GM21528 (cell line): Measurements from ENCODE around the gene CREBZF.
"Not testable (repeated sequence)": the region's sequence is repeated elsewhere in the genome, so short reads cannot be mapped to it uniquely, and the experiment has no call there.

Experiments
- ATAC-seq: cut with Tn5 transposase; IDR thresholded peaks from one replicate; pipeline ENCODE4 v1.9.1; 2021; ENCODE audit warnings: mild to moderate bottlenecking, moderate library complexity; ENCODE audit not compliant: unreplicated experiment, low FRiP score

CREBZF gene

DNA sequence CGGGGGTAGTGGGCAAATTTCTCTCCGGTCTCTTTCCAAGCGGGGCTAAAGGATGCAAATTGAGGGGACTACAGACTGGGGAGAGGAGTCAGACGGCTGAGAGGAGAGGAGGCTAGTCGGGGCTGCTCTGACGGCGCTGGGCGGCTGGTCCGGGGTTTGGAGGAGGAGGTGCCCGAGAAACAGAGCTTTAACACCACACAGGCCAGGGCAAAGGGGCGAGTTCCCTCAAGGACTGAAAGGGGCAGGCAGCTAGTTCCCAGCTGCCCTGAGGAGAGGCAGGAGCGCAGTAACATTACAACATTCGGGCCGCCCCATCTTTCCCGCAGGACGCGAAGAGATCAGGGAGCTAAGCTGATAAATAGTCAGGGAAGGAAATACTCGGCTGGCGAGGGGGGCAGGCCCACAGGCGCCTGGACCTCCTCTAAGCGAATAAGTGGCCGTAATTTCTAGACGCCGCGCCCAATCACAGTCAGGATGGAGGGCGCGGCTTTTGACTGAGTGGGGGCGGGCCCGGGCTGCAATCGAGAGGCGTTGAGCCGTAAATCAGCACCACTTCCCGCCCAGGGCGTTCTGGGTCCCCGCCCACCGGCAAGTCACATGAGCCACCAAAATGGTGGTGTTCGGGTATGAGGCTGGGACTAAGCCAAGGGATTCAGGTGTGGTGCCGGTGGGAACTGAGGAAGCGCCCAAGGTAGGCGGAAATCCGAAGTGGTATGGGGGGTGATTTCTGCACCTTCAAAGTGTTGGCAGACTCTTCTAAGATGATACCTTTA is 36.7 kb downstream of the CREBZF start, which contains the start of gene TMEM126B:
TMEM126B (plus strand) TSS at position 596 of the 773 bp plus-strand sequence; CDS start at position 611, 15 bp downstream.
- ATAC-seq, result peak; percentile 100

- peak; percentile 2 for ATAC-seq
Measured at GRCh38 chr11:85627332-85627997, 37.5 kb downstream of the CREBZF start, which contains the start of gene DLG2. DLG2 (minus strand) TSS chr11:85627344.

GRCh38 chr11:85626496-85626895 is 38.4 kb downstream of the CREBZF start:
- no peak for ATAC-seq

- ATAC-seq, result no peak
Measured at GRCh38 chr11:85620256-85620655, 44.7 kb downstream of the CREBZF start.

DNA sequence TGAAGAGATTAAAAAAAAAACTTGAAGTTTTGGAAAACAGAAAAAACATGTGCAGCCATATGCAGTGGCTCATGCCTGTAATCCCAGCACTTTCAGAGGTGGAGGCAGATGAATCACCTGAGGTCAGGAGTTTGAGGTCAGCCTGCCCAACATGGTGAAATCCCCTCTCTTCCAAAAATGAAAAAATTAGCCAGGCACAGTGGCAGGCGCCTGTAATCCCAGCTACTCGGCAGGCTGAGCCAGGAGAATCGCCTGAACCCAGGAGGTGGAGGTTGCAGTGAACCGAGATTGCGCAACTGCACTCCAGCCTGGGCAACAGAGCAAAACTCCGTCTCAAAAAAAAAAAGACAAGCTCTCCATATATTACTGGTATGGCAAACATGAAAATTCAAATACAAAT is 45.4 kb downstream of the CREBZF start:
- ATAC-seq, result no peak

- not testable (repeated sequence) for ATAC-seq
Measured at GRCh38 chr11:85611643-85612042, 53.3 kb downstream of the CREBZF start.
